GM18507 (cell line): ENCODE measurements around the gene CREB3L2.

Experiments used
- DNase-seq: peaks from one replicate; pipeline ENCODE4 v3.0.0; 2011; ENCODE audit warnings: low read depth; ENCODE audit not compliant: insufficient read length; ENCODE audit errors: extremely low spot score
- FAIRE-seq: peaks from 2 replicates; lab custom pipeline; 2011; peaks lifted over from hg19 to GRCh38; lab: Jason Lieb, UNC

The CREB3L2 gene

DNA sequence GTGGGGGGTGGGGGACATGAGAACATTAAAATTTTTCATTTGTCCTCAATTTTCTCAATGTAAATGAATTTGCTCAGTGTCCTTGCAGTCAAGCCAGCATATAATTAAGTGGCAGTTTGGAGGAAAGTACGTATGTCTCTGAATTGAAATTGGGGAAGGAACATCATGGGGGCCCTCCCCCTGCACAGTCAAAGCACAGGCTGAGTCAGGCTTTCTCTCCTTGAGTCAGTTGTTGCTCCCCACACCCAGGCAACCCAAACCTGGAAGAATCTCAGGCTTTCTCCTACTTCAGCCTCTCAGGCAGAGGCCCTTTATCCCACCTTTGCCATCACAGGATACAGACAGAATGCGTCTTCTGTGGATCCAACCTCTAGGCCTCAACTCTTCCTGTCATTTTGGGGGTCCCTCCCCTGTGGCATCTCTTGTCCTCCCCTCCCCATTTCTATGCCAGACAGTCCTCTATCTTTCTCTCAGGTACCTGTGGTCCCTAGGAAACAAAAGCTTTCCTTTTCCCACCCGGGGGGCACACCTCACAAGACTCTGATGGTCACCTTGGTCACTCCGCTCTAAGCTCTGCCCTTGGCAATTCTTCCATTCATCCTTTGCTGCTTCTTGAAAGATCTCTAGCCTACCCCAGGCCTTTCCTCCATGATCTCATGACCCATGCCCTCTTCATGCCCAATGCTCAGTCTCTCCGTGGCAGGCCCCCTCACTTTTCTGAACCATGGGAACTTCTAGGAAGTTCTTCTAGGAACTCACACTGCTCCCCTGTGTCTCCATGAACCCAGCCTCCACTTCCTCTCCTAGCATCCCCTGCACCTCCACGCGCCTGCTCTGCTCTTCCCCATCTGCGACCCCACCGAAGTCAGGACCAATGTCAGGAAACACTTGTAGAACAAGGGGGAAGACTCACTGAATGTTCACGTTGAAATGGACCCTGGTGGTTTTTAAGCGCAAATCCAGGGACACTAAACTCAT, 40.4 kb downstream of the CREB3L2 start:
- no peak for FAIRE-seq
- DNase-seq, result no peak

DNA sequence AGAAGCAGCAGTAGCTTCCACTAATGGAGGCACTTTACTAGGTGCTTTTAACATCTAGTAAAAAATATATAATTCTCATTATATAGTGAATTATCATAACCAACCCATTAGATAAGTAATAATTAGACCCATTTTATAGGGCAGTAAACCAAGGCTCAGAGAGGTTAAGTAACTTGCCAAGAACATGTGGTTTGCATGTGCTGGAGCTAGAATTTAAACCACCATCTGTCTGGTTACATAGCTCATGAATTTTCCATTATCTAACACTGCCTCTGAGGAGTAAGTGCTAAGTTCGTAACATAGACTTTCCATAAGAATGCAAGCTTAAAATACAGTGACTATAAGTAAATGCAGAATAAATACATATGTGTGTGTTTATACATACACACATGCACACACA, 41.9 kb downstream of the CREB3L2 start:
- no peak for FAIRE-seq

DNA sequence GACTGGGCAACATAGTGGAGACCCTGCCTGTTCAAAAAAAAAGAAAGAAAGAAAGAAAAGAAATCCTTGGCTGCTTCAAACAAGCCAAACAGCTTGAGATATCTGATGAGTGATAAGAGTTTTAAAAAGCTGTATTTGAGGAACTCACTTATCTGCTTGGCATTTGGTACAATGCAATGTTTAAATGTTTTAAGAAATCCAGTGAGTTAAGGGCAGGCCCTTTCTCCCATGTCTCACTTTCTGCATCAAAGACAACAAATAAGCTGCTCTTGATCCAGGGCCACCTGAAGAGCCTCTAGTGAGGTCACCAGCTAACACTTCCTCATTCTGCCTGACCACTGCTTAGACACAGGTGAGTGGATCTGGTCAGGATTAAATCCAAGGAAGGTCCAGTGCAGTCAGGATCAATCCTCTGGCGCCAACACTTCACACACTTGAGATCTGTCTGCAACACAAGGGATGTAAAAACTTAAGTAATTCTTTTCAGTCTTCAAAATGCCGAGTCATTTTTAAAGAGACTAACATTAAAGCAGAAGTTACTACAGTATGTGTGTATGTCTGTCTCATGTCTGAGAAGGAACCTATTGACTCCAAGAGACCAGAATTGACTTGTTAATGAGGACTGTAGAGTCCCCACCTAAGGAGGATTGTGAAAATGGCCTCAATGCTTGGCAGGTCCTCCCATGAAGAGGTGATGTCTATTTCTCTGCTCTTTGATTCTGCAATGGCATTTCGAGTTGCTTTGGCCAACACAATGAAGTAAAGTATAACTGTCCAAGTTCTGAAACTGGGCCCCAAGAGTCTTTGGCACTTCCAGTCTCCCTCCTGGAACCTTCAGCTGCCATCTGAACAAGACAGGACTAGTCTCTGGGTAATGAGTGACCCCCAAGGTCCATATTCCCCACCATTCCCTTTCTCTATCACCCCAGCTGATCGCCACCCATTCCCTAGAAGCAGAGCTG, 43.1 kb downstream of the CREB3L2 start:
- DNase-seq (no peak), FAIRE-seq (no peak)

More for the DNA sequence above, 41.9 kb downstream of the CREB3L2 start:
- DNase-seq, result no peak

DNA sequence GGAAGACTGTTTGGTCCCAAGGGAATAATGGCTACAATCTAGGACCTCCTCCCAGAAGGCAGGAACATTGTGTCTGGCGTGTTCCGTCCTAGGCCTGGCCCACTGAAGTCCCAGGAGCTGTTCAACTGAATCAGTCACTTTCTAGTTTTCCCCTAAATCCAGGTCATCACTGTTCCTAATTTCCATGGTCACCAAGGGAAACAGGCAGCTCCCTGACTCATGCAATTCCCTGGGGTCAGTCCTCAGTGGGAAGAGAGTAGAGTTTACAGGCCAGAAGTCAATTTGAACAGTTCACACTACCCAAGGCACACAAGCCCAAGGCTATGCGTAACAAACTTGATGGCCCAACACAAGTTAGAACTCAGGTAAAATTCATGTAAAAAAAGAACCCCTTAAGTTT, 44.0 kb downstream of the CREB3L2 start:
- no peak for FAIRE-seq
- no peak for DNase-seq

DNA sequence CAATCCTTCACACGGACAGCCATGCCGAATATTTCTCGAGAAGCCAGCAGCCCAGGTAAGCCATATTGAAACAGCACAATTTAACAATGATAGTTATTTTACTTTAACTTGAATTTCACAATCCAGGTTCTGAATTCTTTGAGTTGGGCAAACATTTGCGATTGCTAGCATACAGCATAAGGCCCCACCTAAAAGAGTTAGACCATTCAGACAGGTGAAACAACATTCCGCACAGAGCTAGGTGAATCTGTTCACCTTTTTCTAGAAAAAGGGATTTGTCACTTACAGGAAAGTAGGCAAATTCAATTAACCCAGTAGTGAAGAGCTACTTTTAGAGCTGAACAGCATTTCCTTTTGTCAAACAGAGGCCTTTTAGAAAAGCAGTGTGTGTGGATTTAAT, 45.3 kb downstream of the CREB3L2 start:
- no peak for FAIRE-seq
- DNase-seq, result no peak

DNA sequence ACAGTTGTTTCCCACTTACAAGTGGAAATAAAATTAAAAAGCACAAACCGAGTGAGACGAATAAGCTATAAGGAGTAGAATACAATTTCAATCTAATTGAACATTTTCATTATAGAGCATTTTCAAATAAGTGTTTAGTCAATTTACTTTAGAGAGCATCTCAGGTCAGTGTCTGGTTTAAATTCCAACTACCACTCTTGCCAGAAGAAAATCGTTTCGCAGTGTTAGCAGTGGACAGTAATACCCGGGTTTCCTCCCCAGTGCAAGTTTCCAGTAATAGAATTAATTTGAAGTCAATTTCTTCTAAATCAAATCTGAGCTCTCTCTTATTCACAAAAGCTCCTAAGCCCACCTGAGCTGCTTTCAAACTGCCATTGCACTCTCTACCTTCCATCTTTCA, 45.7 kb downstream of the CREB3L2 start:
- no peak for DNase-seq
- FAIRE-seq, result no peak

DNA sequence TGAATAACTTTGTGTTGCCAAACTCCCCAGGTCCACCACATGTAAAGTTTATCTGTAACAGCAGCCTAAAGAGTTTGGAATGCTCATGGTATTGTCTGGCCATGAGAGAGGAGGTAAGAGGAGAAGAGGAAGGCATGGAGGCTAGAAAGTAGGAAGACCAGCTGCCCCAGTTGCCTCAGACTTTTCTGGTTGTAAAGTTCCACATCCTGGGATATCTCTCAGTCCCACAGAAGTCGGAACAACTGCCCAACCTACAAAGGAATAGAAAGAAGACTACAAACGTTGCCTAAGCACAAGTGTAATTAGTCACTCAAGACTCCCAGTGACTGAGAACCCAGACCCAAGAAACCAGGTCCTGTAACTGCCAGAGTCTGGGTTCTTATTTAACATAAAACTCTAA, 47.3 kb downstream of the CREB3L2 start:
- FAIRE-seq, result no peak

DNA sequence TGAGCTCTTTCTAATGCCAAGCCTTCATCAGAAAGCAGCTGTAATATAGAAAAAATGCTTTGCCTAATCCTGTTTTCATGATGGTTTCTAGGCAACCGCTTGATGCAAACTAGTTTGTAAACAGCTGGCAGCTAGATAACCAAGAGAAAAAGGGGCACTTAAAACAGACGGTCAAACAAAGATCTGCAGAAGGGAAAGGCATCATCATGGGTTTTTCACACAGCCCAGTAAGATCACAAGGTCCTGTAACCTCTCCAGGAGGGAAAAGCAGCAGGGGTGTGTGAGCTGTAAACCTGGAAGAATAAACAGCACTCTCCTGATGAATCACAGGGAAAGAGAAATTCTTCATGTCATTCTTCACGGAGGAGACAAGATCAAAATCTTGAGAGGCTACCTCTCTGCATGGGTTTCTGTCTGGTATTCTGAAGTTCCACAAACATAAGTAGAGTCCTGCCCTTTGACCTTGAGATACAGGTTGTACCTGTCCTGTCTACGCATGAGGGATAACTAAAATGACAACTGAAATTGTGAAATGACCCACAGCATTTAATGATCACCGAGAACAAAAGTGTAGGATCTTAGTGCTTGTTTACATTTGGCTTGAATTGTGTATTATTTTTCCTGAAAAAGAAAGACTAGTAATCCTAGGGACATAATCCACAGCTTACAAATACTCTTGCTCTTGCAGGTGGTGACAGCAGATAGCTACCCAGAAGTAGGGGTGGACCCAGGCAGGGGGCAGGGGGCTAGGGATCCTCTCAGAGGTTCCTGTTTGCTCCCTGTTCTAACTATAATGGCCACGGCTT, 48.0 kb downstream of the CREB3L2 start:
- DNase-seq, result no peak
- FAIRE-seq, result no peak

More for the DNA sequence above, 47.3 kb downstream of the CREB3L2 start:
- no peak for DNase-seq

DNA sequence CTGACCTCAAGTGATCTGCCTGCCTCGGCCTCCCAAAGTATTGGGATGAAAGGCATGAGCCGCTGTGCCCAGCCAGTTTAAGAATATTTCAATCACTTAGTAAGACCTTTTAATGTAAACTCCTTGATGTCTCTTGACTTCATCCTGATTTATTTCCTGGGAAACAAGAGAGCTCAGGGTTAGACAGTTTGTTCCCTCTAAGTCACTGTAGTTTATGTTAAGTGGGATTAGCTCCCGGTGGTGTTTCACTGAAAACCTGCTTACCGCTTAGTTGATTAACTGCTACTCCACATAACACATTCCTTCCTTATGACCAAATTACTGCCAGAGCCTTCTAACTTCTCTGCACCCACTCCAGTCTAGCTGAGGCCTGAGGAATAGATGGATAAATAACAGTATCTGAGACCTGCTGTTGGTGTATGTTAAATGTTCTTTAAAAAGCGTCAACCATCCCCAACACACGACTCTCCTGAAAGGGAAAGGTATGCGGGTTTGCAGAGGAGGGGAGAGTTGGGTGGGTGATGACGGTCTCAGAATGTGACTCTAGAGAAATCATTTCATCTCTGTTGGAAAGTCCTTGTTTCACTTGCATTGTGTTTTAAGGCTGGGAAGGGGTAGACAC, 48.7 kb downstream of the CREB3L2 start:
- no peak for FAIRE-seq
- DNase-seq, result no peak

DNA sequence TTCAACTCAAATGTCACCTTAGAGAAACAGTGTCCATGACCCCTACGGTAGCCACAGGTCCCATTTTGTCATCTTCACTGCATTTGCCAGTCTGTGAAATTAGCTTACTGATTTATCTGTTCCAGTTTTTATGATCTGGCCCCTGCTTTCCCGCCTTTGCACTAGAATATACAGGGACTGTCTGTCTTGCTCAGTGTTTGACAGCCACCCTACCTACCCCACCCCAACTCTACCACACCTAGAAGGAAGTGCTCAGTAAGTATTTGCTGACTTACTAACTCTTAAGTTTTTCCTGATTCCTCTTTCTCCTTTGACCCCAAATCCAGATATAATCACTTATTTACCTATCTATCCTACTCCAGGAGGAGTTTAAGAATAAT, 49.5 kb downstream of the CREB3L2 start:
- DNase-seq (no peak), FAIRE-seq (no peak)

DNA sequence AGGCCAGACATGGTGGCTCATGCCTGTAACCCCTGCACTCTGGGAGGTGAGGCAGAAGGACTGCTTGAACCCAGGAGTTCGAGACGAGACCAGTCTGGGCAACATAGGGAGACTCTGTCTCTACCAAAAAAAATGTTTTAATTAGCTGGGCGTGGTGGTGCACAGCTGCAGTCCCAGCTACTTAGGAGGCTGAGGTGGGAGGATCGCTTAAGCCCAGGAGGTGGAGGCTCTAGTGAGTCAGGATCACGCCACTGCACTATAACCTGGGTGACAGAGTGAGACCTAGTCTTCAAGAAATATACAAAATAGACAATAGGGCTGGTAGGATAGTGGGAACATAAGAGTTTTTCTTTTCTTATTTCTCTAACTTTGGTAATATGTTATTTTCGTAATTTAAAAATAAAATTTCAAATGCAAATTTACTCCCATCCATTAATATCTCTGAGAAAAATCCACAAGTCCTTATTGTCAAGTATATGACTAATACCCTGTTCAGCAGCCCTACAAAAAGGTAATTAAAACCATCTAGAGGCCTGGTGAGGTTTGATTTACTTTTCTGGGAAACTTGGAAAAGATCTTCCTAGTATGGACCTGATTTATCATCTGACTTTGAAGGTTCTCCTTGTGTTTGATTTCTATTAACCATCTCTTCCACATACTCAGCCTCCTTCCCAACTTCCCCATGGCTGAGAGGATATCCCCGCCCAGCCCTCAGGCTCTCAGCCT, 50.0 kb downstream of the CREB3L2 start:
- DNase-seq (no peak), FAIRE-seq (no peak)

DNA sequence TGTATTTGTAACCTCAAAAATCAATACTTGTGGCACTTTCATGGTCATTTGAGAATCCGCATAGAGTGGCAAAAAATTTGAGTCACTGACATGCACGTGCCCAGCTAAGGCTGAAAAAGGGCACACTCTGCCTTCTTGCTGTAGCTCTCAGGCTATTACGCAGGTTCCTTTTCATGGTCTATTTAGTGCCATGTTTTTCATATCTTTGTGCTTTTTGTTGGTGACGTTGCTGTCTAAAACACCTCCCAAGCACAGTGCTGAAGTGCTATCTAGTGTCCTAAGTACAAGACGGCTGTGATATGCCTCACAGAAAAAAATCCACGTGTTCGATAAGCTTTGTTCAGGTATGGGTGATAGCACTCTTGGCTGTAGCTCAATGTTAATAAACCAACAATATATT, 50.9 kb downstream of the CREB3L2 start:
- DNase-seq (no peak), FAIRE-seq (no peak)

DNA sequence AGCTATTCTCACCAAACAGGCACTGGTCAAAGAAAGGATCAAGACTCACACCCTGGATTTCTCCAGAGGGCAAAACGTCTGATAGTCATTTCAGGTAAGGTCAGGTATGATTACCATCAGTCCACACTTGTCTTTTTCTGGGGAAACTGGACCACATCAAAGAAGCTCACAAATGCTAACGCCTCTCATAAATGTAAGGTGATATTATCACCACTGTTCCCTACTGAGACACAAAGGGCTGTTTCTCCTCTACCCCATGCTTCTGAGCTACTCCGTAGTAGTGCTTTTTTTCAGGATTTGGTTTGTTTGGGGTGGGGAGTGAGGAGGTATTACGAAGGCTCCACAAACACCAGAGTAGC, 51.6 kb downstream of the CREB3L2 start:
- DNase-seq, result no peak
- FAIRE-seq, result no peak

DNA sequence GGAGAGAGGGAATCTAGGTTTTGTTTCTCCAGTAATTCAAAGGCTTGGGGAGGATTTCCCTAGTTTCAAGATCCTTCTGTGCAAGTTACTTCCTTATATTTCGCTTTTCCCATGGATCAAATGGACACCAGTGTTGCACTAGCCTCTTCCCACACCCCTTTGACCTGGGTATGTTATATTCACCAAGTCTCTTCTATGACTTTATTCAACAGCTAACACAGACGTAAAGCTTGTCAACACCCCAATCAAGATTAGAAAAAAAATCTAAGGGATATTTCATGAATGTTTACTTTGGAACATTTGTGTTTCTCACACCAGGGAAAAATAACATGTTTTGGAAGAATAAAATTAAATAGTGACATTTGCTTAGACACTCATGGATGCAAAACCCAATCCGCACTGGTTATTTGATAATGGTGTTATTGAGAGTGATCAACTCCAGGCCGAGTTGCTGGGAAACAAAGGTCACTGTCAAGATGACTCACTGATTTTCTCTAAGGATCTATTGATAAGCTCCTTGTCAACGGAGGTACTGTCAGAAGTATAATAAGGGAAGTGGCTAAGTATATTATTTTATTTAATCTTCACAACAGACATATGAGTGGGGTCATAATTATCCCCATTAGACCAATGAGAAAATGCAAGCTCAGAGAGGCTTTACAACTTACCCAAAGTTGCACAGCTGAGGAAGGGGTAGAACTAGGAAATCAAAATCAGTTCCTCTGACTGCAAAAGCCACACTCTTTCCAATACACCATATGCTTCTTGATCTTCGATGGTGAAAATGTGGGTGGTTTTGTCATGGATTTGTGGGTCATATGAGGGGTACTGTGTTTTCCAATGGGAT, 52.2 kb downstream of the CREB3L2 start:
- DNase-seq (no peak), FAIRE-seq (no peak)

DNA sequence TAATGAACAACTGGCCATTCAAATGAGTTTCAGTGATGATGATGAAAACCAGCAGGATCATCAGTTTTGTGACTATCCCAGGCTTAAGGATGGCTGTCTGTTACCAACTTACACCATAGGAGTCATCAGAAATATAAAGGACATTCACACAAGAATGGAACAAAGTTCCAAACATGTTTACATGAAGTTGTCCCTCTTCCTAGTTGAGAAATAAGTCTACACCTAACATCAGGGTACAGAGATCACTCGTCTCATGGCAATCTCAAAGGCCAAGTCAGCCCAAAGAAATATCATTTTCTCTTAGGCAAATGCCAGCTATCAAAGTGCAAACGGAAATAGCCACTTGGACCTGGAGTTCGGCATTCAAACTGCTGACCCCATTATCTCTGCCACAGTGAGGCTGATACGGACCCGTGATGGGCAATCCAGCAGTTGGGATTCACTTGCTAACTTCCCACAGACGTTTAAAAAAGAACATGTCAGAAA, 53.0 kb downstream of the CREB3L2 start:
- no peak for FAIRE-seq
- no peak for DNase-seq

DNA sequence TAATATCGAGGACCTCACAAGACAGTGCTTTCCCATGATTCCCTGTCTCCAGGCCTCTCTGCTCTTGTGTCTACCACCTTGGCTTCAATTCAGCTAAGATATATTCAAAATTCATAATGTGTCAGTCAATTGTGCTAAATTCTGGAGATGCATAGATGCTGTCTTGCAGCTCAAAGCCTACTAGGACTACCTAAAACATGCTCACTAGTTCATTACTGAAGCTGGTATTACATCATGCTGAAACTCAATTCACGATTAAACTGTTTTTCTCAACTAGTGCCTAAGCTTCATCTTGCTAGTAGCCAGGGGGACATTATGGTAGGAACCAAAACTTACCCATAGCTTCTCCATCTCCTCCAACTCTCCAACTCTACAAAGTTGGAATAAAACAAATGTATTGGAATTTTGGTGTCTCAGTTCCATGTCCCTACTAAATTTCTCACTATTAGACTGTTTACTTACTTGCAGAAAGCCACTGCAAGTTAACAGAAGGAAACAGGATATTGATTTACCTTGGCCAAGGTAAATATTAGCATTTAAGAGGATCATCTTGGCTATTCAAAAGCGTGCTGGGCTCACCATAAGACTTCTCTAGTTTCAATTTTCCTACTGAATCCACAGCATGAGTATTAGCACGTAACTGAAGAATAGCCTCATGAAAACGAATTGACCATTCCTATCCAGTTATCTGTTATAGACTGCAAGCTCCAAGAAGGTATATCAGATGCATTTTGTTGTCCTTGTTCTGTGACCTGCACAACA, 53.6 kb downstream of the CREB3L2 start:
- no peak for FAIRE-seq
- DNase-seq, result no peak

DNA sequence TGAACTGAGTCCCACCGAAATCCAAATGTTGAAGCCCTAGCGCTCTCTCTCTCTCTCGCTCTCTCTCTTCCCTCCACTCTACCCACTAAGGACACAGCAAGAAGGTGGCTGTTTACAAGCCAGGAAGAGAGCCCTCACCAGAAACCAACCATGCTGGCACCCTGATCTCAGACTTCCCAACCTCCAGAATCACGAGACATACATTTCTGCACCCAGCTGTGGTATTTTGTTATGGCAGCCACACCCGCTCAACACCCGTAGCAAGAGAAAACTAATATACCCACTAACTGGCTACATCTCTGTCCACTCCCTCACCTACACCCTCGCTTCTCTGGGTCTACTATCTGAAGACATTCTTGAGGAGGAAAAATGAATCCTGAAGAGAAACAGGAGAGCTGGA, 54.8 kb downstream of the CREB3L2 start:
- no peak for DNase-seq
- FAIRE-seq, result no peak
